Gastroesophageal sphincter (tissue), 4 donors: ENCODE results near the gene USP11. TPM values are rescaled to one million over a fixed set of nuclear protein-coding genes. Genes with fewer than 3 reads are reported as not detected.

Experiments used
- ATAC-seq: fragments of 150-250 bp; one replicate; pipeline ENCODE4 v1.9.1; 2016; ENCODE audit warnings: mild to moderate bottlenecking, moderate library complexity
- H3K27ac ChIP-seq, 4 donors: fragments of 200-600 bp; sonication (generic) in 3 of 4; 1 replicate in 3 of 4; 2 replicates in 1 of 4; pipeline ENCODE4 v1.5.1; 2016 to 2019
- H3K27me3 ChIP-seq: fragments of 200-600 bp; sonication (generic); one replicate; pipeline ENCODE4 v1.5.1; 2019
- H3K36me3 ChIP-seq, 2 donors: fragments of 200-600 bp; sonication (generic); one replicate each; pipeline ENCODE4 v1.5.1; 2019; ENCODE audit warnings: control low read depth in 1 of 2
- H3K4me1 ChIP-seq, 3 donors: fragments of 200-600 bp; sonication (generic); 1 replicate in 2 of 3; 2 replicates in 1 of 3; pipeline ENCODE4 v1.5.1; 2016 to 2019; ENCODE audit warnings: control low read depth in 2 of 3
- H3K4me3 ChIP-seq, 2 donors: fragments of 200-600 bp; sonication (generic); one replicate each; pipeline ENCODE4 v1.5.1; 2019; ENCODE audit warnings: mild to moderate bottlenecking in 1 of 2, moderate library complexity in 1 of 2
- H3K9me3 ChIP-seq, 3 donors: fragments of 200-600 bp; sonication (generic); one replicate each; pipeline ENCODE4 v1.5.1; 2017 to 2019; ENCODE audit warnings: control low read depth in 2 of 3
- EP300 ChIP-seq: sonication (generic); formaldehyde crosslinking; IDR thresholded peaks from one replicate; pipeline ENCODE4 v1.6.1; 2017; ENCODE audit warnings: antibody characterized with exemption, mild to moderate bottlenecking
- POLR2A ChIP-seq, 2 donors: fragments of 450-650 bp; IDR thresholded peaks; one replicate each; pipeline ENCODE4 v1.6.1; 2017; ENCODE audit warnings: antibody characterized with exemption in 2 of 2, mild to moderate bottlenecking in 2 of 2, moderate library complexity in 1 of 2
- POLR2AphosphoS5 ChIP-seq: sonication (generic); formaldehyde crosslinking; IDR thresholded peaks from one replicate; pipeline ENCODE4 v1.6.1; 2017; ENCODE audit warnings: antibody characterized with exemption
- WGBS, 2 donors: methylation state at CpG; one replicate each; pipeline ENCODE4 v1.1.5; 2018; ENCODE audit warnings: low coverage in 1 of 2; 5-methylcytosine and 5-hydroxymethylcytosine counted together
- total RNA-seq, 4 donors: library from RNA; depleted of rRNA; stranded (reverse); fragments of >200 nt; gene quantifications; one replicate each; pipeline ENCODE4 v1.1.0, GENCODE V29; 2016
- TF ChIP-seq, protein P1 (sequence below), 4 experiments: fragments of 200-600 bp in 2 of 4; fragments of 450-650 bp in 2 of 4; sonication (generic) in 1 of 4; IDR thresholded peaks; one replicate each; pipeline ENCODE4 v1.5.1; 2017 to 2019; ENCODE audit warnings: antibody characterized with exemption in 4 of 4, mild to moderate bottlenecking in 2 of 4, moderate library complexity in 2 of 4

USP11 gene
- total RNA-seq, 4 donors from 2014 or later, result 26.9 to 64.6 (median 40.7) TPM

GRCh38 chrX:47194194-47194787, 38.5 kb upstream of the USP11 start:
- TF ChIP-seq, protein P1, sequence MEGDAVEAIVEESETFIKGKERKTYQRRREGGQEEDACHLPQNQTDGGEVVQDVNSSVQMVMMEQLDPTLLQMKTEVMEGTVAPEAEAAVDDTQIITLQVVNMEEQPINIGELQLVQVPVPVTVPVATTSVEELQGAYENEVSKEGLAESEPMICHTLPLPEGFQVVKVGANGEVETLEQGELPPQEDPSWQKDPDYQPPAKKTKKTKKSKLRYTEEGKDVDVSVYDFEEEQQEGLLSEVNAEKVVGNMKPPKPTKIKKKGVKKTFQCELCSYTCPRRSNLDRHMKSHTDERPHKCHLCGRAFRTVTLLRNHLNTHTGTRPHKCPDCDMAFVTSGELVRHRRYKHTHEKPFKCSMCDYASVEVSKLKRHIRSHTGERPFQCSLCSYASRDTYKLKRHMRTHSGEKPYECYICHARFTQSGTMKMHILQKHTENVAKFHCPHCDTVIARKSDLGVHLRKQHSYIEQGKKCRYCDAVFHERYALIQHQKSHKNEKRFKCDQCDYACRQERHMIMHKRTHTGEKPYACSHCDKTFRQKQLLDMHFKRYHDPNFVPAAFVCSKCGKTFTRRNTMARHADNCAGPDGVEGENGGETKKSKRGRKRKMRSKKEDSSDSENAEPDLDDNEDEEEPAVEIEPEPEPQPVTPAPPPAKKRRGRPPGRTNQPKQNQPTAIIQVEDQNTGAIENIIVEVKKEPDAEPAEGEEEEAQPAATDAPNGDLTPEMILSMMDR (IDR thresholded peaks at IDR 0.05), result no peak
- TF ChIP-seq POLR2A (IDR thresholded peaks at IDR 0.05), result no peak
- no peak for TF ChIP-seq POLR2AphosphoS5
- no peak for TF ChIP-seq EP300
- Histone ChIP-seq H3K36me3 (peaks cover 0 to 12% of the 10 kb centered on the region in 2 donors), H3K4me1 (peaks cover 0 to 71% (median 34%) of the 10 kb centered on the region in 3 donors), H3K27me3 (no peaks in the 10 kb centered on the region), H3K9me3 (no peaks in the 10 kb centered on the region), H3K4me3 (peak overlapping the region; percentile 78 to 79), H3K27ac (peak overlapping the region; percentile 94 to 98 (median 96))
- ATAC-seq, result no peak
- WGBS, 2 donors, result 0 to 23% methylated on average over 5 to 9 of the region's 14 CpGs

DNA sequence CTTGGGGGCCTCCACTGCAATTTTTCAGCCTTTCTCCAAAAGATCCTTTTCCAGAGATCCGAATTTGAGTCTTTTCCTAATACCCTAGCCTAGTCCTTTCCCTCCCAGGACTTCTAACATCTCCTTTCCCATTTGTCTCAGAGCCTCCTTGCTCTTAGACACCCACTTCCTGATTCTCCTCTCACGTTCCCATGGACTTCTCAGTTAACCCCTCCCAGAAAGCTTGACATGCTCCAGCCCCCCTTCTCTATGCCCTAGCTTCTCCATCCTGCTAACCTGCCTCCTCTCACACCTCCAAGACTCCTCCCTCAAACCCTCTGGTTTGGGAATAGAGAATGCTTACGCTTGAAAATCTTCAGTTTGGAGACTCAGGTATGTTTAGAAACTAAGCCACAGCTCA, 36.7 kb upstream of the USP11 start:
- Histone ChIP-seq H3K27ac (peak overlapping the region in 2 of 4 donors; percentile 7 to 98), H3K4me1 (peaks cover 0 to 66% (median 39%) of the 10 kb centered on the region in 3 donors), H3K36me3 (peaks cover 2 to 30% of the 10 kb centered on the region in 2 donors), H3K27me3 (no peaks in the 10 kb centered on the region), H3K9me3 (no peaks in the 10 kb centered on the region), H3K4me3 (peak overlapping the region in 1 of 2 donors; percentile 79)
- TF ChIP-seq, protein P1 (IDR thresholded peaks at IDR 0.05), result no peak
- no peak for TF ChIP-seq POLR2AphosphoS5
- TF ChIP-seq POLR2A (IDR thresholded peaks at IDR 0.05), result no peak
- no peak for TF ChIP-seq EP300
- ATAC-seq, result no peak
- 25% methylated on average over 3 of the region's 3 CpGs; no CpG with 5 or more reads in 1 of the 2 donors for WGBS, 2 donors

DNA sequence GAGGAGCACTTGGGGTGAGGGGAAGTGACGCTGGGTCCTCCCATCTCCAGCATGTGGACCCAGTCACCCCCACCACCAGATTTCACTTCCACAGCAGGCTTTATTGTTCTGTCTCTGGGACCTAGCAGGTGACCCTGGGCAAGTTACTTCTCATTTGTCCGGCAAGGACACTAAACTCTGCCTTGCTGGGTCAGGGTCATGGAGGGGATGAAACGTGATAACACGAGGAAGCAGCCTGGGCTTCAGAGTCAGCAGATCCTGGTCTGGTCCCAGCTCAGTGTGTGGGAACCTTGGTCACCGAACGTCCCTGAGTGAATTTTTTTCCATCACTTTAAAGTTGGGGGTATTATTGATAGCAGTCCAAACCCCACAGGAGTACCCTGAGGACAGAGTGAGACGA, 35.3 kb upstream of the USP11 start:
- peak overlapping the region in 3 of 4 donors; percentile 7 to 40 (median 38) for H3K27ac ChIP-seq
- H3K4me3 ChIP-seq, result no peak overlapping the region
- 33 to 51% methylated on average over 1 to 3 of the region's 7 CpGs for WGBS, 2 donors

DNA sequence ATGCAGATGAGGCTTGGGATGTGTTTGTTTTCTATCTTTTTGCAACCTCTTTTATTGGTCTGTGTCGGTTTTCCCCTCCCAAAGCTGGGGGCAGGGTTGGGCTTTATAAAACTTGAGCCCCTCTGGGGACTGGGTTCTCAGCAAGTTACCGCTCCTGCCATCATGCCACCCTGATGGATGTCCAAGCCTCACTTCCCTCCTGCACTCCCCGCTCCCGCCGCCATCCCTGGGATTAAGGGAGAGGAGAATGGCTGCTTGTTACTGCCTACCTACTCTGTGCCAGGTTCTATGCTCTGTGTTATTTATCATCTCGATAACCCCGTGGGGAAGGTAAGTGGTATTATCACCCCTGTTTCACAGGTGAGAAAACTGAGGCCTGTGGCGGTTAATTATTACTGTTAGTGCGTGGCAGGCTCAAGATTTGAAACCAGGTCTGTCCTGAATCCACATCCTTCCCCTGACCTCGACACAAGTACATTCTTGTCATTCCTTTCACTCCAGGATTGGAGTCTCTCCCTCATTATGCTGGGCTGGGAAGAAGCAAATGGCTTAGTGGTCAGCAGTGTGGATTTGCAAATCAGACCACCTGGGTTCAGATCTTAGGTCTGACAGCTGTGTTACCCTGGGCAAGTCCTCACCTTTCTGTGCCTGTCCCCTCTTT, 34.7 kb upstream of the USP11 start:
- Histone ChIP-seq H3K4me1 (peaks cover 0 to 53% (median 37%) of the 10 kb centered on the region in 3 donors), H3K36me3 (peaks cover 6 to 51% of the 10 kb centered on the region in 2 donors), H3K27me3 (no peaks in the 10 kb centered on the region), H3K27ac (peak overlapping the region in 3 of 4 donors; percentile 38 to 69 (median 48)), H3K4me3 (no peak overlapping the region), H3K9me3 (no peaks in the 10 kb centered on the region)
- TF ChIP-seq POLR2AphosphoS5 (no peak), EP300 (no peak), POLR2A (IDR thresholded peaks at IDR 0.05) (no peak)
- TF ChIP-seq, protein P1 (IDR thresholded peaks at IDR 0.05), result no peak
- WGBS, 2 donors, result 33 to 66% methylated on average over 1 to 7 of the region's 10 CpGs
- ATAC-seq, result no peak

More for the DNA sequence above, 35.3 kb upstream of the USP11 start:
- peaks cover 6 to 45% of the 10 kb centered on the region in 2 donors for H3K36me3 ChIP-seq
- H3K4me1 ChIP-seq, result peaks cover 0 to 56% (median 39%) of the 10 kb centered on the region in 3 donors
- H3K27me3 ChIP-seq, result no peaks in the 10 kb centered on the region
- no peak for ATAC-seq
- no peak for TF ChIP-seq POLR2A (IDR thresholded peaks at IDR 0.05)
- TF ChIP-seq, protein P1 (IDR thresholded peaks at IDR 0.05), result no peak
- TF ChIP-seq EP300, result no peak
- TF ChIP-seq POLR2AphosphoS5, result no peak
- H3K9me3 ChIP-seq, result no peaks in the 10 kb centered on the region
